GM19193 (cell line): ENCODE measurements around the gene EIF4E1B.

Experiments
- POLR2A ChIP-seq: IDR thresholded peaks from 4 replicates; pipeline ENCODE4 v1.6.1; 2011; ENCODE audit not compliant: insufficient read depth, insufficient read length; ENCODE audit errors: extremely low read depth

EIF4E1B gene

DNA sequence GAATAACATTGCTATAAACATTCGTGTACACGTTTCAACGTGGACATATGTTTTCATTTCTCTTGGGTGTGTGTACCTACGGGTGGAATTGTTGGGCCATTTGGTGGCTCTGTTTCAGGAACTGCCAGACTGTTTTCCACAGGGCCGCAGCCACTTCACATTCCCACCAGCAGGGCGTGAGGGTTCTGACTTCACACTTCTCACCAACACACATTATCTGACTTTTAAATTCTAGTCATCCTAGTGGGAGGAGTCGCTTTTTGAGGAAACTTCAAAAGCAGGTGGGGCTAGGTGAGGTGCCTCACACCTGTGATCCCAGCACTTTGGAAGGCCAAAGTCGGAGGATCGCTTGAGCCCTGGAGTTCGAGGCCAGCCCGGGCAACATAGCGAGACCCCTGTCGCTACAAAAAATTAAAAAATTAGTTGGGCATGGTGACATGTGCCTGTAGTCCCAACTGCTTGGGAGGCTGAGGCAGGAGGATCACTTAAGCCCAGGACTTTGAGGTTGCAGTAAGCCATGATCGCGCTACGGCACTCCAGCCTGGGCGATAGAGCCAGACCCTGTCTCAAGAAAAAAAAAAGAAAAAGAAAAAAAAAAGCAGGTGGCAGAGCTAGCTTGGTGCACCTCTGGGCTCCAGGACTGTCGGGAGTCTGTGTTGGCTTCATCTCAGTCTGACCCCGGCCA lies 45.3 kb downstream of the EIF4E1B start:
- TF ChIP-seq POLR2A = no peak

DNA sequence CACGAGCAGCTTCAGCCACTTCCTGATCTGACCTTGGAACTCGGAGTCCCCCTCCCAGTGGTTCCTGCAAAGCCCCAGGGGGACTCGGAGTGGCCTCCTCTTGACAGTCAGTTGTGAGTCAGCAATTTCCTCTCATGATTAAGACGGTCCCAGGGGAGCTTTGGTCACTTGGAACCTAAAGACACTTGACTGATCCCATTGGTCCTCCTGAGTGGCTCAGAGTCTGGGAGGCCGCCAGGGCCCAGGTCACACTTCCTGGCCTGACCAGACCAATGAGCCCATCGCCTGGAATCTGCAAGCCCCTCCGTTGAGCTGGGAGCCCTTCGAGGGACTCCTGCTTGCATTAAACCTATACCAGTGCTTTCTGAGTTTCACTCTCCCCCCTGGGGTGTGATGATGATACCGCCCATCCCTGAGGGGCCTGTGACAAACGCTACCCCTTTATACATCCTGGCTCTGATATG lies 45.9 kb downstream of the EIF4E1B start:
- TF ChIP-seq POLR2A = no peak

DNA sequence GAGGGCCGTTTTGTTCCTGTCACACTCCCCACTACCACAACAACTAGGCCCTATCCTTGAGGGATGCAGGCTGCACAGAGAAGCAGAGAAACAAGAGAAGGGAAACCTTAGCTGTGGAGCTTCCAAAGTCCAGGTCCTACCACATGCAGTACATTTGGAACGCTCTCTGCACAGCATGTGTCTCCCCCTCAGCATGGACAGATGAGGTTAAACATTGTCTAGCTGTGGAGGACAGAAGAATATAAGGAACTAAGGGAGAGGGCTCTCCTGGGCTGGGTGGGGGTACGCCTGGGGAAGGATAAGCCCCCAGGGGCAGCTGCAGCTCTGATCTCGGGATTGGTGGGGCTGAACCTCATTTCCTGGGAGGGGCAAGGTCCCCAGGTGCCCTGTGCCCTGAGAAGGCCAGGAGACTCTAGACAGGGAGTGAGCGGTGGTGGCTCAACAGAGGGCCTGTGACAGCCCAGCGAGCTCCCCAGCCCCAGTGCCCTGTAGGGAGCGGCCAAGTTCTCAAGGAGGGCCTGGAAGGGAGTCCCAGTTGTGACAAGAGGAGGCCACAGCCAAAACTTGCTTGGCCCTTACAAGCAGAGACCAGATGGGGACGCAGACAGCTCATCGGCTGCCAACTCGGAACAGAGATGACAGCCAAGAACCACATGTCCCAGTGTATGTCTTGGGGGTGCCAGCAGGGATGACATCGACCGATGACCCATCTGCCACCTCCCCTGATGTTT lies 46.9 kb downstream of the EIF4E1B start:
- no peak for TF ChIP-seq POLR2A

DNA sequence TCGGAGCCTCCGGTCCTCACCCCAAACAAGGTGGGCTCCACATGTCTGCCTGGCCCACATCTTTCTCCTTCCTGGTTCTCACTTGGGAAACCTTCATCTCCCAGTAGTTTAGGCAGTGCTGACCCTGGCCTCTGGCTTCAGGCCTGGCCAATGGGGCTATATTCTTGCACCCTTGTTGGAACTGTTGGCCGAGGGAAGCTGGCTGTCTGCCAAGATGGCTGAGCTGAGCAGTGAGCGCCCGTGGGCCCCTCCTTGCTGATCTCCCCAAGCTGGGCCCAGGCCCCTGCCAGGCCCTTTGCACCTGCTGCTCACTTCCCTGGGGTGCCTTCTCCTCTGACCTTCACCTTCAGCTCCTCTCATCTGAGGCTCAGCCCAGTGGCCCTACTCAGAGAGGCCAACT lies 48.1 kb downstream of the EIF4E1B start:
- no peak for TF ChIP-seq POLR2A

DNA sequence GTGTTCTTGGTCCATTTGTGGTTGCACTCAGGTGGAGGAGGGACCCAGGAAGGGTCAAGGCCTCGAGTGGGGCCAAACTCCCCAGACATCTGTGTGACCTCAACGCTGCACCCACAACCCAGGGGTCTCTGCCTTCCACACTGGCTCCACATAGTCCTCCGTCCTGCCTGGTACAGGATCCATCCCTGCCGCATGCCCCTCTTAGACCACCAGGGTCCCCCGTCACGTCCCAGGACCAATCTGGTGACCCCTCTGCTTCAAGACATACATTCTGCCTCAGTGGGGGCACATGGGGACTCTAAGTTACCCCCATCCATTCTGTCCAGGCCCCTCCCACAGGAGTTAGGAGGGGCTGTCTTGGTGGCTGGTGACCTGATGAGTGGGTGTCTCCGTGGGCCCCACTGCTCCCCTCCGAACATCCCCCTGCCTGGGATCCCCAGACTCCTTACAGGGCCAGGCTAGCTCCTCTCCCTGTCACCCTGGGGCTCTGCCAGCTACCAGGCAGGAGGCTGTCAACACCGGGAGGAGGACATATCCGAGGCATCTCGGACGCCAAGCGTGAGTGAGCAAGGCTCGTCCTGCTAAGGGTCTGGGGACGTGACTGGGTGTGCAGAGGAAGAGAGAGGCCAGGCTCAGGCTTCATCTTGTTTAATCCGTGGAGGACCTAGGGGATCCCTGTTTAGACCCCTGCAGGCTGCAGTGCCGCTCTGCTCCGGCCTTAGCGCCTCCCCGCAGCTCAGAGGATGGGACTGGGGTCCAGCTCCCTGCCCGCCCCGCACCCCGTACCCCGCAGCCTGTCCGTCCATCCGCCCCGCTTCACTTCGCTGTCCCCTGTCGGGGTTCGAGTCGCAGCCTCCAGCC lies 49.1 kb downstream of the EIF4E1B start:
- TF ChIP-seq POLR2A = no peak

DNA sequence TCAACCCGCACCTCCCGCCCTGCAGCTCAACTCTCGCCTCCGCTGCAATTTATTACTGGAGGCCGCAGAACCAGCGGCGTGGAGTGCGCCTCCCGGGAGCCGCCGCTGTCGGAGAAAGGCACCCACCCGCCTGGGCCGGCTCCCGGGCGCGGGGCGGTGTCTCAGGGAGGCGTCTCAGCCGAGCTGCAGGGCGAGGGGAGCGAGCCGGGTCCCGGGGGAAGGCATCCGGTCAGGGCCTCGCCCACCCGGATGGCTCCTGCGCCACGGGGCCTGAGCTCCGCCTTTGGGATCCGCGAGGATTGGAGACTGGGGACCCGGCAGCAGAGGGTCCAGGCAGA lies 49.7 kb downstream of the EIF4E1B start:
- no peak for TF ChIP-seq POLR2A

DNA sequence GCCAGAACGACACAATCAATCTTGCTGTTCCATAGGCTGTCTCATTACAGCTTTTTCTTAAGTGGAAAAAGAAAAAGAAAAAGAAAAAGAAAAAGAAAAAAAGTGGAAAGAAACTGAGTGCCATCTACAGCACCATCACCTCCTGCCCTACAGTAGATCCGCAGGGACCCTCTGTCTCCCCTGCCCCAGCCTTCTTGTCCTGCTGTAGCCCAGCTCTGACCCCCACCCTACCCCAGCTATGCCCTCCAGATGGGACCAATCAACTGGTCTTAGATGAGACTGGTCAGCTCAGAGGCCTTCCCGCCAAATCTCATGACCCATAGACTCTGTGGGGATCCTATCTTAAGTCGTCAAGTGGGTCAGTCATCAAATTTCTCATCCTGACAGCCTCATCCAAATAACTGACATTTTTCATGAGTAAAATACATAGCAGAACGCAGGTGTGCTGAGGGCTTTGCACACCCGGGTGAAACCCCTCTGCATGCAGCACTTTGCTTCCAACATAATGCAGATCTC lies 51.6 kb downstream of the EIF4E1B start:
- no peak for TF ChIP-seq POLR2A

DNA sequence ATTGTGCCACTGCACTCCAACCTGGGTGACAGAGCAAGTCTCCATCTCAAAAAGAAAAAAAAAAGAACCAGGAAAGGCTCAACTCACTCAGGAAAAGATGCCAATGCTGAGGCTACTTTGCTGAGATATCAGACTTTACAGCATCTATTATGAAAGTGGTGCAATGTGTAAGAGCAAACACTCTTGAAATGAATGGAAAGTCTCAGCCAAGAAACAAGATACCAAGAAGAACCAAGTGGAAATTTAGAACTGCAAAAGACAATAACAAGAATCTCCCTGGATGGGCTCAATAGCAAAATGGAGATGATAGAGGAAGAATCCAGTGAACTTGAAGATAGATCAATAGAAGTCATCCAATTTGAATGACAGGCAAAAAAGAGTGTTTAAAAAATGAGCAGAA lies 54.5 kb downstream of the EIF4E1B start:
- TF ChIP-seq POLR2A = no peak

DNA sequence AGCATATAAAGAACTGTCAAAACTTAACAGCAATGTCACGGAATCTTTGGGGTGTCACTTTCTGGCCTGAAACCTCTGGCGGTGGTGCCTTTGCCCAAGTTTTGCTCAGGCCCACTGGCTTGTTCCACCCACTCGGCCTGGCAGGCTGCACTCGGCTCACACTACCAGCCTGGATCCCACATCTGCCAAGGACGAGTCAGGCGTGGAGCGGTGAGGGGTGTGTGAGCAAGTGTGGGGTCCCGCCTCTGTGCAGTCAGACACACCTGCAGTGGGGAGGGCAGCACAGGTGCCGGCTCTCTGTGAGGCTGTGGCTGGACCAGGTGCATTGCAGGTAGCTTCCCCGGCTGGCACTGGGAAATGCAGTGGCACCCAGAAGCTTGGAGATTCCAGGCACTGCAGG lies 56.8 kb downstream of the EIF4E1B start:
- TF ChIP-seq POLR2A = no peak

DNA sequence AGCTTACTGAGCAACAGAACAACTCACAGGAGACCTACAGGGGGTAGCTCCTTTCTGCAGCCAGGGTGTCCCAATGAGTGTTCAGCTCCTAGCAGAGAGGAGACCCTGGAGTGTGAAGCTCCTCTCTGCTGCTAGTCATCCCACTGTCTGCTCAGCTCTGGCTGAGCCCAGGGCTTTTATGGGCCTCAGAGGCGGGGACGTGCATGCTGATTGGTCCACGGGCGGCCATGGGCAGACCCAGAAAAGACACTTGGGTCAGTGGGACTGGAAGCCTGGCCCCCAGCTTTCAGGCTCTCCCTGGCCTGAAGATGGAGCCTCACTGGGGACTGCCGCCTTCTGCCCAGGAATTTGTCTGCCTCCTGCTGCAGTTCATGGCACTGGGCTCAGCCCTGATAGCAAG lies 57.4 kb downstream of the EIF4E1B start:
- no peak for TF ChIP-seq POLR2A

DNA sequence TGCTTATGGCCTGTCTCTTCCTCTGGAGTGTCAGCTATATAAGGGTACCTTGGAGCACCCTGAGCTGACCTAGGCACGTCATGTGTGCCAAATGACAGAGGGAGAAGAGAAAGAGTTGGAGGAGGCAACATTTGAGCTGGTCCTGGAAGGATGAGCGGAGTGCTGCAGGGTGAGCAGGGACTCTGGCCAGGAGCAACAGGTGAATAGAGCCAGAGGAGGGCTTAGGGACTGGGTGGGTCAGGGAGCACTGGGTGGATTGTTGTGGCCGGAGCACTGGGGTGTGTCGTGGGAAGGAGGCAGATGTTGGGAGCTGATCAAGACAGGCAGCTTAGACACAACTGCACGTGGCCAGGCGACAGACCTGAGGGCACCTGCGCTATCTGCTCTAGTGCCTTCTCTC lies 60.4 kb downstream of the EIF4E1B start:
- no peak for TF ChIP-seq POLR2A

DNA sequence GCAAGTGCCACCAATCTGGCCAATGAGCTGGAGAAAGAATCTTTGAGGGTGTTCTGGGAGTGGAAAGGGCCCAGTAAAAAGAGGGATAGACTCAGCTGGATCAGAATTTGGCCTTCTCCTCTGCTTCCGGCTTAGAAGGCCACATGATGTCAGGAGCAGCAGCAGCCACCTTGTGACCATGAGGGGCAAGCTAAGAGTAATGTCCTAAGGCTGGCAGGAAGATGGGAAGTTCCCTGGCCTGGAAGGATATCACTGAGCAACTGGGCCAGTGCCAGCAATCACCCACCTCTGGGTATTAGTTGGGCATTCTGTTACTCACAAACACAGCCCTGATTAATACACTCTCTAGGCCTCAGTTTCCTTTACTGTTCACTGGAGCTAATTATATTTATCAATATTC lies 61.0 kb downstream of the EIF4E1B start:
- no peak for TF ChIP-seq POLR2A

DNA sequence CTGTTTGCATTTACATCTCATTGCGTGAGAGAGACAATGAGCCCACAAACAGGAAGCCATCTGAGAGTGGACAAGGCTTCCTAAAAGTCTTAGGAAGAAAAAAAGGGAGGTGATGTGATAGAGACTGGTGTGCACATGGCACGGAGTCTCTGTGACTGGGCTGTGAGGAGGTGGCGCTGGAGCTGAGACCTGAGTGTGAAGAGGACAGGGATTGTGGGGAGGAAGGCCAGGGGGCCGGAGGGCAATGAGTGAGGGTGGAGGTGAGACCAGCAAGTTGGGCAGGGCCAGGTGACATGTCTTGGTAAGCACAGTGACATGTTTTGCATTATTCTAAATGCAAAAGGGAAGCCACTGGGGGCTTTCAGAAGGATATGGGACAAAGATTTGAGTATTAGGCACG lies 61.9 kb downstream of the EIF4E1B start:
- no peak for TF ChIP-seq POLR2A

DNA sequence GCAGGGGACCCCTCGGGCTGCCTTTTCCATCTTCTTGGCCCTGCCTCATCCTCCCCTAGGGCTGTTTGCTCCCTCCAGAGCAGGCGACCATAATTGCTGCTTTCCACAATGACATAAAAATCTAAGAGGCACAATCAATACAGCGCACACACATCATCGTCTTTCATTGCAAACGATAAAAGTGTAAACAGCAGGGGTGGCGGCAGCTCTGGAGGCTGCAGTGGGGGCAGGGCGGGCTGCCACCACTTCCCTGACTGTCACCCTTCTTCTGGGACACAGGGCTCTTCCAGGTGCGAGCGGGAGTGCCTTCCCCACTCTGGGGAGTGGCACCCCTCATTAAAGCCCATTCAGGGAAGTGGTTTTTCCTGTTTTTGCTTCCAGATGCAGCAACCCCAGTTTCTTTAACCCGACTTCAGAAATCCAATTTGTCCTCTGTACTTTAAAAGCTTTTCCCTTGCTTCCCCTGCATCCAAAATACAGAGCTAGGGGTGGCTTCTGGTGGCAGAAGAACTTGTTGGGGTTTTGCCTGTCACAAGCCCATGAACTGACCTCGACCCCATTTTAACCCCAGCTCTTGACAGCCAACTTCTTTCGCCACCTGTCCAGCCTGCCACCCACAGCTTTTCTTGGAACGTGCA lies 62.5 kb downstream of the EIF4E1B start:
- TF ChIP-seq POLR2A = no peak

DNA sequence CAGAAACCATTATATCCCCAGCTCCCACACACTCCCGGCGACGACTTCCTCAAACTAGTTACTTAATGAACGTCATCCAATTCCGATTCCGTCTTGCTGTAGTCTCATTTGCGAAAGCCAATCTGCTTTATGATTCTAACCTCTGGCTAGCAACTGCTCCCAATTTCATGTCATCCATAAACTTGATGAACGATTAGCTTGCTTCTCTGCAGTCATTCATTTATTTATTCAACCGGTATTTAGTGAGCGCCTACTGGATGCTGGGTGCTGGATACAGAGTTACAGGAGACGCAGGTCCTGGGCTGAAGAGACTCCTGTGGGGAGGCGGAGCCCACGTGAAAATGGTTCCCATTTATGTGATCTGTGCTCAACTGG lies 63.0 kb downstream of the EIF4E1B start:
- no peak for TF ChIP-seq POLR2A
